ENCODE data around the gene MSMB. TPM values are rescaled to one million over a fixed set of nuclear protein-coding genes. Genes with fewer than 3 reads are reported as not detected.

MSMB gene
- total RNA-seq, 4 donors from 2014 or later = 4.5 to 104 (median 86.9) TPM; not detected in 1

DNA sequence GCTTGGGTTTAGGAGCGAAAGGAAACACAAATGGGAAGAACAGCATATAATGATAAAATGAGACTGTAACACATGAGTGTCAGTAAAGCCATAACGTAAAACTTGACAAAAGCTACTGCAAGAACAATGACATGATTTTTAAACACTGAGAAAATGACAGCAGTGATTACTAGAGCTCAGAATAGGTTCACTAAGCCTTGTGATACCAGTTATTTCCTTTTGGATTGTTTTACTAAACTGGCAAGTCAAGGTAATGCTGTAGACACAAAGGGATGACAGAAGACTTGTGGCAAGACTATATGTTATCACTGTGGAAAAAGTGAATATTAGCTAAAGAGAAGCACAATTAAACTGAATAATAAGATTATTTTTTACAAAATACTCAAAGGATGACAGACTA, 28.3 kb downstream of the MSMB start:
- Histone ChIP-seq H3K4me3 (no peak overlapping the region), H3K27me3 (no peaks in the 10 kb centered on the region), H3K9me3 (no peaks in the 10 kb centered on the region), H3K4me1 (peaks cover 45% of the 10 kb centered on the region), H3K27ac (no peak overlapping the region), H3K36me3 (peaks cover 29% of the 10 kb centered on the region)
- WGBS = 88% methylated on average over 2 of the region's 2 CpGs
- TF ChIP-seq EP300 (IDR thresholded peaks at IDR 0.05) (no peak), POLR2AphosphoS5 (IDR thresholded peaks at IDR 0.05) (no peak), POLR2A (IDR thresholded peaks at IDR 0.05) (no peak)
- TF ChIP-seq, protein P1, sequence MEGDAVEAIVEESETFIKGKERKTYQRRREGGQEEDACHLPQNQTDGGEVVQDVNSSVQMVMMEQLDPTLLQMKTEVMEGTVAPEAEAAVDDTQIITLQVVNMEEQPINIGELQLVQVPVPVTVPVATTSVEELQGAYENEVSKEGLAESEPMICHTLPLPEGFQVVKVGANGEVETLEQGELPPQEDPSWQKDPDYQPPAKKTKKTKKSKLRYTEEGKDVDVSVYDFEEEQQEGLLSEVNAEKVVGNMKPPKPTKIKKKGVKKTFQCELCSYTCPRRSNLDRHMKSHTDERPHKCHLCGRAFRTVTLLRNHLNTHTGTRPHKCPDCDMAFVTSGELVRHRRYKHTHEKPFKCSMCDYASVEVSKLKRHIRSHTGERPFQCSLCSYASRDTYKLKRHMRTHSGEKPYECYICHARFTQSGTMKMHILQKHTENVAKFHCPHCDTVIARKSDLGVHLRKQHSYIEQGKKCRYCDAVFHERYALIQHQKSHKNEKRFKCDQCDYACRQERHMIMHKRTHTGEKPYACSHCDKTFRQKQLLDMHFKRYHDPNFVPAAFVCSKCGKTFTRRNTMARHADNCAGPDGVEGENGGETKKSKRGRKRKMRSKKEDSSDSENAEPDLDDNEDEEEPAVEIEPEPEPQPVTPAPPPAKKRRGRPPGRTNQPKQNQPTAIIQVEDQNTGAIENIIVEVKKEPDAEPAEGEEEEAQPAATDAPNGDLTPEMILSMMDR (IDR thresholded peaks at IDR 0.05) = no peak
- DNase-seq (ENCODE audit: low spot score in 2 of 2) = no peak

DNA sequence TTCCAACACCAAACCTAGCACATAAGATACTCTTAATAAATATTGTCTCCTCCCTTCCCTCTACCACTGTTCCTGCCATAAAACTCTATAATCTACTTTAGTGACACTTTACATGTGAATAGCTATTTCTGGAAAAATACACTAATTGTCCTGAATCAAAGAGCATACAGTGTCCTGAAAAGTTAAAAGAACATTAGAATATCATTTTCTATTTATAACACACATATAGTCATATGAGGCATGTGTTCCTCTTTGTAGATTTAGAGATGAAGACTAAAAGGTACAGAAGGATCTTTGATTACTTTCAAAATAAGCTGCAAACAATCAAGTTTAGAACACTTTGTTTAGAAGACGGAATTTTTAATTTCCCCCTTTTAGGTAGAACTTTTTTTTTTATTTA, 29.3 kb downstream of the MSMB start:
- Histone ChIP-seq H3K36me3 (peaks cover 38% of the 10 kb centered on the region), H3K4me1 (peaks cover 36% of the 10 kb centered on the region), H3K9me3 (no peaks in the 10 kb centered on the region), H3K27me3 (no peaks in the 10 kb centered on the region), H3K4me3 (no peak overlapping the region), H3K27ac (no peak overlapping the region)
- TF ChIP-seq, protein P1 (IDR thresholded peaks at IDR 0.05) = no peak
- no peak for TF ChIP-seq EP300 (IDR thresholded peaks at IDR 0.05)
- no peak for TF ChIP-seq POLR2AphosphoS5 (IDR thresholded peaks at IDR 0.05)
- no peak for DNase-seq (ENCODE audit: low spot score in 2 of 2)
- 88% methylated on average over 1 of the region's 1 CpG for WGBS

DNA sequence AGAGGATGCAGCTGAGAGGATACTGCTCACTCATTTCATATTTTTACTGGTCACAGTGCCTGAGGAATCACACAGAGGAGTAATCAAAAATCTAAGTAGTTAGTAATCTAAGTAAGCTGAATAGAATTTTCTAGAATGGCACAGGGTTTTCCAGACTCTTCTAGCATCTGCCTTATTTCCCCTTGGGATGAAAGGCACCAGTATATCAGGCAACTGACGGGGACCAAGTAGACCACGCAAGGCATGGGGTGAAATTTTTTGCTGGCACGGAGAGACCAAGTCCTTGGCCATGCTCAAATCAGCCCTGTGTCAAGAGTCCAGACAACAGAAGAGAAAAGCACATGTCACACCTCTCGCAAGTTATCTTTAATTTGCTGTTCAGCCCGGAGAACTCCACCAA, 29.9 kb downstream of the MSMB start:
- Histone ChIP-seq H3K36me3 (peaks cover 44% of the 10 kb centered on the region), H3K4me3 (no peak overlapping the region), H3K27me3 (no peaks in the 10 kb centered on the region), H3K27ac (no peak overlapping the region), H3K4me1 (peaks cover 30% of the 10 kb centered on the region), H3K9me3 (no peaks in the 10 kb centered on the region)
- WGBS = 98% methylated on average over 5 of the region's 5 CpGs
- no peak for DNase-seq (ENCODE audit: low spot score in 2 of 2)
- no peak for TF ChIP-seq EP300 (IDR thresholded peaks at IDR 0.05)
- no peak for TF ChIP-seq POLR2A (IDR thresholded peaks at IDR 0.05)
- TF ChIP-seq, protein P1 (IDR thresholded peaks at IDR 0.05) = no peak
- TF ChIP-seq POLR2AphosphoS5 (IDR thresholded peaks at IDR 0.05) = no peak

DNA sequence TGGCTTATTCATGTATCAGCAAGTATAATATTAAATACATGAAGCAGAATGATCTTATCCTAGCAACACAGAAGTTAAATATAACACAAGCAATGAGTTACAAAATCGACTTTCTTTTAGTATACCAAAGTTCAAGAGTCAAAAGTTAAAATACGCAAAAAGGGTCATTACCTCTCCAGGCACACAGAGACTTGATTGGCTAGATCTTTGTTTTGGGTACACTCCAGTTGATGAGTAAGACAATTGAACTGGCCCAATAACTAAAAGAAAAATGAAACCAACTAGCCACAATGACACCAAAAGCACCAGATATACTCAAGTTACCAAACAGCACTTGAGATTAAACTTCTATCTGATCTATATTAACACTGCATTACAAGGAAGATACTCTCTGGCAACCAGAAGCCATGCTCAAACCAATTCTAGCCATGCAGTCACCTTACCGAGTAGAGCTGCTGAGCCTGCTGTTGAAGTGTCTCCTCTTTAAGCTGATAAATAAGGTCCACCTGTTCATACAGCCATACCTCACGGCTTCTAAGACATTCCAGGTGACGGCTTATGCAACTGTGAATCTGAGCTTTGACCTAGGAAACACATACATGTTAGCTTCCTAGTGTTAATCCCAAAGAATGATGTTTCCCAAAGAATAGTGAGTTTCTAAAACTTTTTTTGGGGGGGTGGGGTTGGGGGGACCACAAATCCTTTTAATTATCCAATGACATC, 31.2 kb downstream of the MSMB start:
- Histone ChIP-seq H3K9me3 (no peaks in the 10 kb centered on the region), H3K27me3 (no peaks in the 10 kb centered on the region), H3K36me3 (peaks cover 57% of the 10 kb centered on the region), H3K27ac (no peak overlapping the region), H3K4me1 (peaks cover 22% of the 10 kb centered on the region), H3K4me3 (no peak overlapping the region)
- 82% methylated on average over 5 of the region's 5 CpGs for WGBS
- TF ChIP-seq, protein P1 (IDR thresholded peaks at IDR 0.05) = no peak
- TF ChIP-seq POLR2AphosphoS5 (IDR thresholded peaks at IDR 0.05) = no peak
- TF ChIP-seq POLR2A (IDR thresholded peaks at IDR 0.05) = no peak
- TF ChIP-seq EP300 (IDR thresholded peaks at IDR 0.05) = no peak
- no peak for DNase-seq (ENCODE audit: low spot score in 2 of 2)

DNA sequence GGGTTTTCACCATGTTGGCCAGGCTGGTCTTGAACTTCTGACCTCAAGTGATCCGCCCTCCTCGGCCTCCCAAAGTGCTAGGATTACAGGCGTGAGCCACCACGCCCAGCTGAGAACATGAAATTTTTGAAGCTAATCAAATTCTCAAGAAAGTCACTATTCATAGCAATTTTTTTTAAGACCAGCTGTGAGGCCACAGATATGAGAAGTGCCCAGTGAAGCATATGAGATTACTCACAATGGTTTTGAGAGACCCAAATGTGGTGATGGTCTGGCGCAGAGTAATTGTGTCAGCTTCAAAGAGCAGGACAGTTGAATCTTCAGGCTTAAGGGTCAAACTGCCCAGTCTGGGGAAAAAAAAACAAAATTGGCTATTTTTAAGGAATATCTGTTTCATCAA, 31.9 kb downstream of the MSMB start:
- DNase-seq (ENCODE audit: low spot score in 2 of 2) = no peak
- Histone ChIP-seq H3K36me3 (peaks cover 64% of the 10 kb centered on the region), H3K9me3 (no peaks in the 10 kb centered on the region), H3K27ac (no peak overlapping the region), H3K4me1 (peaks cover 15% of the 10 kb centered on the region), H3K27me3 (no peaks in the 10 kb centered on the region), H3K4me3 (no peak overlapping the region)
- 95% methylated on average over 5 of the region's 5 CpGs for WGBS
- TF ChIP-seq, protein P1 (IDR thresholded peaks at IDR 0.05) = no peak
- TF ChIP-seq EP300 (IDR thresholded peaks at IDR 0.05) (no peak), POLR2A (IDR thresholded peaks at IDR 0.05) (no peak), POLR2AphosphoS5 (IDR thresholded peaks at IDR 0.05) (no peak)

Measured in suprapubic skin (tissue), 4 donors.